Neuronal stem cell (in vitro differentiated cells): ENCODE results near the gene LCAT.
"Not testable (repeated sequence)": the region's sequence is repeated elsewhere in the genome, so short reads cannot be mapped to it uniquely, and the experiment has no call there.

ENCODE experiments used
- DNase-seq: peaks from one replicate; pipeline ENCODE4 v3.0.0-alpha.2; 2013; ENCODE audit warnings: low spot score
- H2AFZ ChIP-seq: one replicate; pipeline ENCODE4 v1.6.1; 2013; ENCODE audit warnings: mild to moderate bottlenecking, low read length, inconsistent platforms
- H2AK5ac ChIP-seq: 2 replicates; pipeline ENCODE4 v1.6.1; 2013; ENCODE audit warnings: low read depth, mild to moderate bottlenecking, inconsistent platforms, low read length, moderate library complexity, mixed read lengths
- H2BK120ac ChIP-seq: 2 replicates; pipeline ENCODE4 v1.6.1; 2013; ENCODE audit warnings: low read depth, mild to moderate bottlenecking, inconsistent platforms, low read length, moderate library complexity, mixed read lengths
- H2BK12ac ChIP-seq: one replicate; pipeline ENCODE4 v1.6.1; 2013; ENCODE audit warnings: low read length, inconsistent platforms
- H2BK15ac ChIP-seq: 2 replicates; pipeline ENCODE4 v1.6.1; 2013; ENCODE audit warnings: mild to moderate bottlenecking, low read length, inconsistent platforms, mixed read lengths
- H2BK5ac ChIP-seq: one replicate; pipeline ENCODE4 v1.6.1; 2013; ENCODE audit warnings: inconsistent platforms, mild to moderate bottlenecking, low read length, moderate library complexity
- H3K14ac ChIP-seq: one replicate; pipeline ENCODE4 v1.6.1; 2013; ENCODE audit warnings: low read length, inconsistent platforms
- H3K18ac ChIP-seq: 2 replicates; pipeline ENCODE4 v1.6.1; 2013; ENCODE audit warnings: low read length, inconsistent platforms
- H3K23ac ChIP-seq: 2 replicates; pipeline ENCODE4 v1.6.1; 2013; ENCODE audit warnings: low read depth, mild to moderate bottlenecking, mixed read lengths, low read length, inconsistent platforms; ENCODE audit not compliant: poor library complexity
- H3K27ac ChIP-seq: replicated peaks from 3 replicates; pipeline ENCODE4 v1.5.1; 2013; ENCODE audit warnings: low read length, inconsistent platforms
- H3K27me3 ChIP-seq, 3 experiments: 2 replicates each; pipeline ENCODE4 v1.6.1; 2013; ENCODE audit warnings: low read length in 3 of 3, mild to moderate bottlenecking in 2 of 3, inconsistent platforms in 1 of 3, low read depth in 1 of 3, mixed read lengths in 1 of 3, moderate library complexity in 1 of 3; ENCODE audit not compliant: control insufficient read depth in 3 of 3, insufficient read depth in 3 of 3
- H3K36me3 ChIP-seq, 2 donors: replicated peaks in 1 of 2; 2 replicates each; pipeline ENCODE4 v1.6.1; 2013; ENCODE audit warnings: low read length in 2 of 2; ENCODE audit not compliant: control insufficient read depth in 2 of 2, insufficient read depth in 2 of 2
- H3K4ac ChIP-seq: 2 replicates; pipeline ENCODE4 v1.6.1; 2013; ENCODE audit warnings: inconsistent platforms, mild to moderate bottlenecking, low read length, moderate library complexity
- H3K4me1 ChIP-seq, 2 donors: 1 replicate in 1 of 2; 2 replicates in 1 of 2; pipeline ENCODE4 v1.6.1; 2013; ENCODE audit warnings: low read length in 2 of 2, low read depth in 1 of 2; ENCODE audit not compliant: control insufficient read depth in 2 of 2, insufficient read depth in 1 of 2
- H3K4me2 ChIP-seq: one replicate; pipeline ENCODE4 v1.6.1; 2013; ENCODE audit warnings: mild to moderate bottlenecking, low read length, inconsistent platforms; ENCODE audit not compliant: insufficient read depth, poor library complexity, severe bottlenecking
- H3K4me3 ChIP-seq, 2 donors: 2 replicates each; pipeline ENCODE4 v1.5.1; 2013; ENCODE audit warnings: low read length in 2 of 2, mild to moderate bottlenecking in 2 of 2, inconsistent platforms in 1 of 2, moderate library complexity in 1 of 2
- H3K79me1 ChIP-seq: one replicate; pipeline ENCODE4 v1.6.1; 2013; ENCODE audit warnings: low read depth, mild to moderate bottlenecking, inconsistent platforms, low read length, moderate library complexity
- H3K9ac ChIP-seq: one replicate; pipeline ENCODE4 v1.6.1; 2013; ENCODE audit warnings: mild to moderate bottlenecking, low read depth, low read length, inconsistent platforms; ENCODE audit not compliant: poor library complexity
- H3K9me3 ChIP-seq, 2 donors: replicated peaks in 1 of 2; 2 replicates each; pipeline versions ENCODE3 to v1.6.1; 2013; ENCODE audit warnings: low read length in 2 of 2, mild to moderate bottlenecking in 2 of 2, inconsistent platforms in 1 of 2, low read depth in 1 of 2, mixed read lengths in 1 of 2, moderate library complexity in 1 of 2; ENCODE audit not compliant: control insufficient read depth in 2 of 2, insufficient read depth in 1 of 2
- H4K8ac ChIP-seq: one replicate; pipeline ENCODE4 v1.6.1; 2013; ENCODE audit warnings: low read depth, mild to moderate bottlenecking, inconsistent platforms, low read length, moderate library complexity
- H4K91ac ChIP-seq: one replicate; pipeline ENCODE4 v1.6.1; 2013; ENCODE audit warnings: low read length, low read depth, mild to moderate bottlenecking, inconsistent platforms; ENCODE audit not compliant: poor library complexity
- WGBS, 2 donors: extraction: QIAGEN DNeasy Blood & Tissue Kit; methylation state at CpG; one replicate each; pipeline ENCODE4 v1.1.7; 2013; ENCODE audit warnings: missing lambda C conversion rate in 2 of 2, mixed read lengths in 1 of 2; ENCODE audit not compliant: insufficient read length in 2 of 2, insufficient replicate concordance in 1 of 2; ENCODE audit errors: extremely low coverage in 2 of 2; 5-methylcytosine and 5-hydroxymethylcytosine counted together

The LCAT gene

DNA sequence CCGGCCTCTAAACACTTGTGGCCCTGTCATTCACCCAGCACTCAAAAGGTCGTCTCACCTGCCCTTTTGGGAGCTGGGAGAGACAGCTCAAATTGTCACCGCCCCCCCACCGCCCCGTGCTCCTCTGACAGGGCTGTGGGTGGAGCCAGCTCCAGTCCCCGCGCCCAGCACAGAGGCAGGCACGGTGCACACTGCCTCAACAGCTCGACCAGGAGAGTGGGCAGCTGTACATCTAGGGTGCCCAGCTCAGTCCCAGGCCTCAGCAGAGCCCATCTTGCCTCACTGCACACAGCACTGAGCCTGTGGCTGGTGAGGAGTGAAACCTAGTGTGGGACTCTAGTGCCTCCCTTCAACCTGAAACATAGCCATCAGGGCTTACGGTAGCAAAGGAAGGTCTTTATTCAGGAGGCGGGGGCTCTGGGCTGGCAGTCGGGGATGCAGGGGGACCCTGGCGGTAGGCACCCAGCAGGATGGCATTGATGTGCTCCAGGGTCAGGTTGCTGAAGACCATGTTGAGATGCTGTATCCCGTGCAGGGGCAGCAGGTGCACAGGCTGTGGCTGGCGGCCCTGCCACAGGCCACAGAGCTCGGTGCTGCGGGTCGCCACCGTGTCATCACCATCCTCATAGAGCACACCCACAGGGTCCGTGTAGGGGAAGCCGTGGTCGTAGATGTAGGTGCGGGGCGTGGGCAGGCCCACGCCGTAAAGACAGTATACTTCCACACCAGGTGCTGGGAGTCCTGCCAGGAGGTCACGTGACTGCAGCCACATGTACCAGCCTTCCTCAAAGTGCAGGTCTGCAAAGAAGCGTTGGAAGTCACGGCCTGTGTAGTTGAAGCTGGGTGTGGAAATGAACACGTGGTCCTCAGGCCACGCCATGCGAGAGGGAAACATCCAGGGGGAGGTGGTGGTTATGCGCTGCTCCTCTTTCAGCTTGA lies 4.1 kb downstream of the LCAT start:
- DNase-seq: no peak
- H2BK12ac ChIP-seq: no peak overlapping the region
- H2BK5ac ChIP-seq: no peak overlapping the region
- peak overlapping the region; percentile 92 for H3K23ac ChIP-seq
- H3K4me1 ChIP-seq: peaks cover 17% of the 10 kb centered on the region in 2 donors
- no peak overlapping the region for H2BK120ac ChIP-seq
- no peak overlapping the region for H2AFZ ChIP-seq
- no peaks in the 10 kb centered on the region for H3K9me3 ChIP-seq
- H4K8ac ChIP-seq: peak overlapping the region; percentile 88
- no CpG with 5 or more reads among the region's 33 CpGs for WGBS, 2 donors
- no peak overlapping the region for H4K91ac ChIP-seq
- no peak overlapping the region for H2BK15ac ChIP-seq
- no peak overlapping the region for H3K4me3 ChIP-seq
- H3K36me3 ChIP-seq: peaks cover 19 to 35% of the 10 kb centered on the region in 2 donors
- H3K4ac ChIP-seq: peak overlapping the region; percentile 32
- H3K79me1 ChIP-seq: peaks cover 14% of the 10 kb centered on the region
- no peak overlapping the region for H3K4me2 ChIP-seq
- H3K14ac ChIP-seq: no peak overlapping the region
- H2AK5ac ChIP-seq: no peak overlapping the region
- H3K9ac ChIP-seq: peak overlapping the region; percentile 50
- H3K27me3 ChIP-seq: no peaks in the 10 kb centered on the region
- no peak overlapping the region for H3K27ac ChIP-seq
- H3K18ac ChIP-seq: no peak overlapping the region

DNA sequence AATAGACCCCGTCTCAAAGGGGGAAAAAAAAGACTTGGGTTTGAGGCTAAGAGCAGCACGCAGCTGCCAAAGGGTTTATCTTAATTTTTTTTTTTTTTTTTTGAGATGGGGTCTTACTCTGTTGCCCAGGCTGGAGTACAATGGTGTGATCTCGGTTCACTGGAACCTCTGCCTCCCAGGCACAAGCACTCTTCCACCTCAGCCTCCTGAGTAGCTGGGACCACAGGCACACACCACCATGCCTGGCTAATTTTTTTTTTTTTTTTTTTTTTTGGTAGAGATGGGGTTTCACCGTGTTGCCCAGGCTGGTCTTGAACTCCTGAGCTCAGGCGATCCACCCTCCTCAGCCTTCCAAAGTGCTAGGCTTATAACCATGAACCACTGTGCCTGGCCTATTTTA lies 6.2 kb downstream of the LCAT start:
- not testable (repeated sequence) for H2AK5ac ChIP-seq
- no CpG with 5 or more reads among the region's 5 CpGs for WGBS, 2 donors

DNA sequence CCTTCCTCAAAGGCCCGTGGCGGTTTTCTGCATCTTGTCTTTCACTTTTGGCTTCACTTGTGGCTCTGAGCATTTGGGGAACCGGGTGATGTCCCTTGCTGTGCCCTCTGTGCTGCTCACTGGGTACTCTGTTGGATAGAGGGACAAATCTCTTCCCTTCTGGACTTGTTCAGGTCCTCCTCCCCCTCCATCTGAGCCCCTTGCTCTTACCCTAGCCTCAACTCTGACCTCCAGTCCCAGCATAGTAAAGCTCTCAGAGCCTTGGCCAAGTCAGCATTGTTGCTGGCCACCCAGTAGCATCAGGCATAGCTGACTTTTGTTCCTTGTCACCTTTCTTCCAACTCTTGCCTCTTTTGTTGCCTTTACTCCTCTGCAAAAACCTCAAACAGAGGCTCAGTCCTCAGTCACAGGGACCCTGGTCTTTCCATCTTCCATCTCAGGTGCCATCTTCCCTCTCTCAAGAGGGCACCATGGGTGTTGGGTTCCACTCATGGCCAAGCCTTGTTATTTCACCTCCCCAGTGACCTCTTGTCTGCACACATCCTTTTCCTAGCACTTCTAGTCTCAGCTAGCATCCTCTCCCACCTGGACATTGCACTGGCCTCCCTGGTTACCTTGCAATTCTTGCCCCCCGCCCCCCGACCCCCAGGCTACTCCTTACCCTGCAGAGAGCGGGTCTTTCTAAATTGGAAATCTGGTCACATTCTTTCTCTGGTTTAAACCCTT lies 6.9 kb downstream of the LCAT start:
- Histone ChIP-seq H2BK12ac (no peak overlapping the region), H3K4ac (no peak overlapping the region), H2AK5ac (no peak overlapping the region), H3K36me3 (peaks cover 10 to 21% of the 10 kb centered on the region in 2 donors), H3K27ac (no peak overlapping the region), H3K23ac (no peak overlapping the region), H4K8ac (no peak overlapping the region), H3K14ac (no peak overlapping the region), H3K9ac (no peak overlapping the region), H2AFZ (peak overlapping the region; percentile 97), H3K4me1 (peaks cover 11 to 17% of the 10 kb centered on the region in 2 donors), H2BK15ac (no peak overlapping the region), H3K27me3 (peaks cover 0 to 4% (median 0%) of the 10 kb centered on the region in 3 experiments), H2BK120ac (no peak overlapping the region), H3K9me3 (no peaks in the 10 kb centered on the region), H2BK5ac (no peak overlapping the region), H4K91ac (no peak overlapping the region), H3K4me2 (peak overlapping the region; percentile 98), H3K79me1 (peaks cover 6% of the 10 kb centered on the region), H3K4me3 (peak overlapping the region; percentile 88 to 97), H3K18ac (no peak overlapping the region)
- WGBS, 2 donors: no CpG with 5 or more reads among the region's 6 CpGs
- DNase-seq: no peak

More for the DNA sequence above, 6.2 kb downstream of the LCAT start:
- H3K27ac ChIP-seq, H3K79me1 ChIP-seq, H3K4ac ChIP-seq, H3K4me2 ChIP-seq, H2AFZ ChIP-seq, H2BK12ac ChIP-seq, DNase-seq, H2BK5ac ChIP-seq, H3K27me3 ChIP-seq, H3K14ac ChIP-seq, H2BK120ac ChIP-seq, H2BK15ac ChIP-seq, H3K18ac ChIP-seq, H3K9me3 ChIP-seq, H3K23ac ChIP-seq, H3K9ac ChIP-seq, H4K8ac ChIP-seq, H4K91ac ChIP-seq: not testable (repeated sequence)
- H3K4me1 ChIP-seq: peaks cover 11 to 17% of the 10 kb centered on the region in 2 donors
- peak overlapping the region in 1 of 2 donors; percentile 97 for H3K4me3 ChIP-seq
- H3K36me3 ChIP-seq: peaks cover 14 to 22% of the 10 kb centered on the region in 2 donors
